ENCODE measurements around the gene SMAD6.
"Not testable (repeated sequence)": the region's sequence is repeated elsewhere in the genome, so short reads cannot be mapped to it uniquely, and the experiment has no call there.

Gene SMAD6

DNA sequence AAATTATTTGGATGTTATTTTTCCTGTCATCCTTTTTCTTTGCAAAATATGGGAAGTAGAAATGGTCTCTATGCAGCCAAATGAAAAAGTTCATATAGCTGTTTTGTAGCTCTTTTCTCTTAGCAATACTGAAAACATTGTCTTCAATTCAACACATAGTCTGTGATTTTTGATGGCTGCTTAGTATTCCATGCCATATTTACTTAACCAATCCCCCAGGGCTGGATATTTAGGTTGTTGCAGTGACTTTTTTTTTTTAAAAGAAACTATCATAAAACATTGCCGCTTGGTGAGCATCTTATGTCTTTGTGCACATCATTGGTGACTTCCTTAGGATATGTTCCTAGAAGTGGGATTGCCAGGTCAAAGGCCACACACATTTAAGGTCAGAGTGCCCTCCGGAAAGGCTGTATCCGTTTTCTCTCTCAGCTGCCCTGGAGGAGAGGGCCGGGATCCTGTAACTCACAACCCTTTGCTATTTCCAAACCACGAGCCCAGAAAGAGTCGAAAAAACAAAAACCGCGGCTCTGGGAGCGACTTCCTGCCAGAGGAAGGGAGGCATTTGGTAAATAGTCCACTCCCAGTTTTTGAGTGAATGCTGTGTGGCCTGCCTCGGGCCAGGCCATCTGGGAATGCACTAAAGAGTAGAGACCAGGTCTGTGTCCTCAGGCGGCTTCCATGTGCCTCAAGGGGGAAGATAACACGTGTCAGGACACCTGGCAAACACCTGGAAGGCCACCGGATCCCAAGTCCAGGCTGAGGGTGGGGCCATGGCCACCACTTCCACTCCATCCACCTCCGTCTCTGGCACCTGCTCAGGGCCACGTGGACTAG, 41.9 kb downstream of the SMAD6 start:
- DNase-seq, result no peak

- no peak for DNase-seq
These were observed 42.7 kb downstream of the SMAD6 start for GRCh38 chr15:66744610-66745279.

- DNase-seq, result no peak
These were observed 43.6 kb downstream of the SMAD6 start for GRCh38 chr15:66745530-66746230.

DNA sequence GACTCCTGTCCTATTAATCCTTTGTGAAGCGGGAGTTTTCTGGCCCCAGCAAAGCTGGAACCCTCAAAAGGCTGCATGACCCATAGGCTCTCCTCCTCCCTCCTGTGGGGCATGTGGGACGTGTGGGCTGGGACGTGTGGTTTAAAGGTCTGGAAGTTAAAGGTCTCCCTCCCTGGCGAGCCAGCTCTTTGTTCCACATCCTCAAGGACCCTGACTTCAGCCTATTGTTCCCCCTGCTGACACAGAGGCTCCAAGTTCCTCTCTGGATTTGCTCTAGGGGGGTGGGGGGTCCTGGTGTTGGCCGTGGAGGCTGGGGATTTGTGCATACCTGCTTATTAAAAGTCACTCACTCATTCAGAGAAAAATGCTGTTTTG, 44.2 kb downstream of the SMAD6 start:
- no peak for DNase-seq

DNA sequence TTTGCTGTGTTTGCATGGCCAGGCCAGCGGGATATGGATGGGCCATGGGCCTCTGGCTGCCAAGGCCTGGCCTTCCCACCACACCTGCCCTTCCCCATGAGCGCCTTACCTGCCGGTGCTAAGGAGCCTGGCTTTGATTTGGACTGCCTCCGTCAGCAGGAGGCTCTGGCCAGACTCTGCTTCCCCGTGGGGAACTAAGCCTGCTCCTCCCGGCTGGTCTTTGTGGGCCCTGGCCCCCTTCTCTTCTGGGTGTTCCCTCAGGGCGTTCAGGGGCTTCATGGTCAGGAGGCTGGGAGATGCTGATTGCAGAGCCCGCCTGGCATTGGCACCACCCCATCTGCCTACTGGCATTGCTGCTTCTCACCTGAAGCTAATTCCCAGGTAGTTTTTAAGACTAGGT, 45.2 kb downstream of the SMAD6 start:
- no peak for DNase-seq

GRCh38 chr15:66747886-66748707, 46.1 kb downstream of the SMAD6 start:
- no peak for DNase-seq

DNA sequence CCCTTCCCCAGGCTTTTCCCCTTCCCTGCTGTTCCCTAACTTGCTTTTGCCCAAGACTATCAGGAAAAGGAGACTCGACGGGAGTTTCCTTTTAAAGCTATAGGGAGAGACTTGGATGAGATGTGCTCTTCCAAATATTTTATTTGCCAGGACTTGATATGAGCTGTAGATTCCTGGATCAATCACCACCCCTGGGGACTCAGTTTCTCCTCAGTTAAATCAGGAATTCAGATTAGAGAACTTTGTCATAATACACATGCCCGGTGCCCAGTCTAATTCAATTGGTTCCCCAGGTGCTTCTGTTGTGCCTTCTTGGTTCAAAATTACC, 46.6 kb downstream of the SMAD6 start:
- DNase-seq, result no peak

DNA sequence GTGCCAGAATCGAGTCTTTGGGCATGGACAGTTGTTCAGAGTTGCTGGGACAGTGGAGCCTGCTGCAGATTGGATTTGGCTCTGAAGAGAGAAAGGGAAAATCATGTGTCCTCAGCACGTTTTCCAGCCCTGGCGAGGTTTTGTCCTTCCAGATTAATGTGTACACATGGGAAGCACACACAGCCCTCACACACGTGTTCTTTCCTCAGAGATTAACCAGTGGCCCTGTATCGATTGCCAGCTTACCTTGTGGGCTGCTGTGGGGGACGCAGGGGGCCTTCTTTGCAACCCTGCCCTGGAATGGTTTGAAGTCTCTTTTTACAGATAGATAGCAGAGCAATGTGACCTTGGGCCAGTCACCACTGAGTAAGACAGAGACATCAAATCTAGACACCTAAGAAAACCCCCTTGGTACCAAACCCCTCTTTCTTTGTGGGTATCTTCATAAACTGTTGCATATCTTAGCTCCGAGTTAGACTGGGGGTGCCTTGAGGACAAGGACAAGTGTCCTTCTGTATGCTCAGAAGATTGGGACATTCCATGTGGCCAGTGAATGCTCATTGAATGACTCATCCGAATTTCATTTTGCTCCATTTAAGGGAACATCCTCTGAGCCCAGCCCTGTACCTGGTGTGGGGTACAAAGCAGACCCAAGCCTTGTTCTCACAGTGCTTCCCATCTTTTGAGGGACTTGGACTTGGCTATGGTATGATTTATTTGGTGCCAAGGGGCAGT, 48.0 kb downstream of the SMAD6 start:
- DNase-seq, result no peak

DNA sequence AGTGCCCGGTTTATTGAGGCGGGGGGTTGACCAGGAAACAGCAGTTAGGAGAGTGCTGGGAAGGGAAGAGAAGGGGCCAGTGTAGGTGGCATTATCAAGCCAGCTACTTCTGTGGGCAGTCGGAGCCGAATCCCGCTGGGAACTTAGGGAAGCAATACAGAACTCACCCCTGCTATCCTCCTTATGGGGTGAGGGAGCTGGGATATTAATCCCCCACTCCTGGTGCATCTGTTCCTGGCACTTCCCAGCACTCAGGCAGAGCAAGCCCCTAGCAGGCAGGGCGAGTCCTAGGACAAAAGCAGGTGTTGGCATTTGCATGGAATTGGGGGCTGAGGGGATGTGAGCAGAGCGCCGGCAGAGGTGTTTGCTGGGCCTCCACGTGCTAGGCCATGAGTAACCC, 48.6 kb downstream of the SMAD6 start:
- DNase-seq, result no peak

DNA sequence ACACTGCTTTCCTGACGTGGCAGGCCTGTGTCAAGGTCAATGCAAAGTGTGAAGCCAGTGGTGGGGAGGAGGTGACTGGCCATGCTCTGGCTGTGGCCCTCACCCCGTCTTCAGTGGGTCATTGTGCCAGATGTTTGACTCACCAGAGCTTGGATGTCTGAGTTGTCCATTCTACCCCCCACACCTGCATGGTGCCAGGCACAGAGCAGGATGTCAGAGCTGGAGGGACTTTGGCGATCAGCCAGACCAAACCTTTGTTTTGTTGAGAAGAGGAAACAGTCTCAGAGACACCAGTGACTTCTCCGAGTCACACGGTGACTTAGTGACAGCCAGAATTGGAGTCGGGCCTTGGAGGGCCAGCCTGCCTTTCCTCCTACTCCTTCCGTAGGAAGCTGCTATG, 49.5 kb downstream of the SMAD6 start:
- DNase-seq, result no peak

GRCh38 chr15:66752078-66752477, 50.0 kb downstream of the SMAD6 start:
- no peak for DNase-seq

- DNase-seq, result no peak
These were observed 51.8 kb downstream of the SMAD6 start for GRCh38 chr15:66753687-66754377.

DNA sequence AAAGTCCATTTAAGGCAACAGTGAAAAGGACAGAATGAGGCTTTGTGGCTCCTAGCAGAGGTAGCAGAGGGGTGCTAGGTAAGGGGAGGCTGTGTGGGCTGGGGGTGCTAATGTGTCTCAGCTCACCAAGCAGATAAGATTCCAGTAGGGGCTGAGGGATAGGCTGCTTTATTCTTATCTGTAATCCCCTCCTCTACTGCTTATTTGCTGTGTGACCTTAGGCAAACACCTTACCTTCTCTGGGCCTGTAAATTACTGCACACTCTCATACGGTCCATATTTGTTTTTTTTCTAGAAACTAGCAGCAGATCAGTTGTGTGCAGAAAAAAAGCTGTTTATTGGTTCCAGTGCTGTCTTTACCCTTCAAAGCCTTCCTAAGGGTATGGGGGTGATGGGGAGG, 52.8 kb downstream of the SMAD6 start:
- DNase-seq, result no peak

DNA sequence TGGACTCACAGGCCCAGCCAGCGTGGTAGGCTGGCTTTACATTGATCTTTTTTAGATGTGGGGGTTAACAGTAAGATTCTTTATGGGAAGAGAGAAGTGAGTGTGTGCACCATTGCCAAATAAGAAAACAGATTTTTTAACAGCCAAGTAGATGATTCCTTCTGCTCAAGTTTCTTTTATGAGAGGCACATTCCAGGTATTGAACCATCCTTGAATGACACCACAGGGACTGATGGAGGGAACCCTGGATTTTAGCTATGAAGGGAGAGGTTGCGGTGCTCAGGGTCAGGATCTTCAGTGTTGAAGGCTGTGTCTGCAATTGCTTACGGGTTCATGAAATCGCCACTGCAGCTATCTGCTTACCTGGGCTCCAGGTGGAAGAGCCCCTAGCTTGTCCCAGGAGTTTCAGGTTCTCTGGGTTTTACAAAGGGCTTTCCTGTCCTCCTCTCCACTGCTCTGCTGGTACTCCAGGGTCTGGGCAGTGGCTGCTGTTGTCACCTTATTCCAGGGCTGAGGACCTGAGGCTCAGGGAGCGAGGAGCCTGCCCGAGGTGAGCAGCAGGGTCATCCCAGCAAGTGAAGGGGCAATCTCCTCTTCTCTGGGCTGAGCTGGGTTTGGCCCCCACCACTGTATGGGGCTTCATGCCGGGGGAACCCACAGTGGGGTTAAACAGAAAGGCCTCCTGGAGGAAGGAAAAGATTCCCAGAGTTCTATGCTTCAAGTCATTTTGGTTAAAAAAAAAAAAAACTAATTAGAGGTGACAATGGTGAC, 53.4 kb downstream of the SMAD6 start:
- no peak for DNase-seq

DNA sequence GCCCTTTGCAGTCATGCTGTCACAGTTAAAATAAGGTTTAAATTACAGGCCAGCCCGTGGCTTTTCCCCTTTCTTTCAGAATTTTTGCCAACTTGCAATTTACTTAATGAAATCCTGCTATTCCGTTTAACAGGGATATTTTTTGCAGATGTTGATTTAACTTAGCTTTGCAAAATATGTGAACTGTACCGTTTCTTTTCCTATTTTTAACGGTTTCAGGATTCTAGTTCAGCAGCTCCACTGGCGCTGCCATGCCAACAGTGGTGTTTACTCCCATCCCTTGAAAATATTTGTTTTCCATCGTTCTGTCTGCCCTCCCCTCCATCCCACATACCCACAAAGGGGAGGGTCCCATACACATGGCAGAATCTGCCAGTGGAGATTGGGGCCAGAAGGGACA, 54.3 kb downstream of the SMAD6 start:
- DNase-seq, result no peak

DNA sequence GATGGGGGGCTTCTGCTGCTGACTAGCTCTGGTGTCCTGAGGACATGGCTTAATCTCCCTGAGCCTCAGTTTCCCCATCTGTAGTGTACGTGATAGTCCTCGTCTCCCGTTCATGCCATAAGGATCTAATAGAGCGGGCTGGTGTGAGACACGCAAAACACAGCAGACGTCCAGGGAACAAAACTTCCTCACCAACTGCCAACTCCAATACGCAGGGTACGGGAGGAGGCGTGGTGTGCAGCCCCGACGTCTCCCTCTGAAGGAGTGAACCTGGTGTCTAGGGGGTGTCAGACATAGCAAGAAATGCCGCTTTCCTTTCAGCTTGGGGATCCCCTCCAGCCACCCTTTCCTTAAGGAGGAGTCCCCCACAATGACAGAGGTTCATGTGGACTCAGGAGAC, 55.0 kb downstream of the SMAD6 start:
- DNase-seq, result no peak

GRCh38 chr15:66757521-66757920, 55.5 kb downstream of the SMAD6 start:
- DNase-seq, result no peak

- not testable (repeated sequence) for DNase-seq
These were observed 56.2 kb downstream of the SMAD6 start for GRCh38 chr15:66758217-66758616.

- no peak for DNase-seq
These were observed 56.8 kb downstream of the SMAD6 start for GRCh38 chr15:66758844-66759243.

DNA sequence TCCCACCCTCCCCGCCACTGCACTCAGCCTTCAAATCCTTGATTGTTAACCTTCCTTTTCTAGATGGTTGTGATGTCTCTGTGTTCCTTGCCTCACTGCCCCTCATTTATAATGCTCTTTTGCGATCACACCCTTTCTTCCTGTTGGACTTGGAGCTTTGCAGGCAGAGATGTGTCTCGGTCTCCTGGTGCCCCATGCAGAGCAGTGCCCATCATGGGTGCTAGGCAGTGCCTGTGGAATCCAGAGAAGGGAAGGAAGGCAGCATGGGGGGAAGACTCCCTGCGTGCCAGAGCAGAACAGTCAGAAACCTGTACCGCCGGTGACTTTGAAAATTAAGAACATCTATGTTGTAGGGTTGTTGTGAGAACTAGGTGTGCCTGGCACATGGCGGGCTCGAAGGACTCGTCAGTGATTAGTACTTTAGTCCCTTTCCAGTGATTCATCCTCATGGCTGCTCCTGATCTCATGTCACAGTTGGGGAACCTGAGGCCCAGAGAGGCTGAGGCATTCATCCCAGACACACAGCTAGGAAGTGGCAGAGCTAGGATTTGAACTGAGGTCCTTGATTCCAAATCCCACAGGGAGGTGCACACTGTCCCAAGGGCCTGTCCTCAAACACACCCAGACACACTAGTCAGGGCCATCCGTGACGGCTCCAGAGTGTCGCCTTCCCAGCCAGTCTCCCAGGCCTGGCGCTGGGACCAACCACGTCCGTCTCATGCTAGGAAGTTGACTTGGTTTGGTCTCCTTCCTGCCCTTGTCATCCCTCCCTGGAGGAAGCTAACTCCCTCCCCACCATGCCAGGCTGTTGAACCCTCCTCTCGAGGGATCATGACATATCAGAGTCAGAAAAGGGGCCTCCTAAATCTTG, 58.3 kb downstream of the SMAD6 start:
- DNase-seq, result no peak
